BJ (cell line): ENCODE data around the gene MX1. TPM values are rescaled to one million over a fixed set of nuclear protein-coding genes. Genes with fewer than 3 reads are reported as not detected.
A peak's percentile ranks its signal among the peaks of the same experiment; 100 is the strongest.

ENCODE experiments used
- CTCF ChIA-PET: fragments of 350-600 bp; formaldehyde crosslinking; extraction: SDS; loops from one replicate; lab custom pipeline; 2021; ENCODE audit warnings: antibody characterized with exemption, inconsistent platforms; lab: Yijun Ruan, JAX
- POLR2A ChIA-PET: fragments of 300-600 bp; sonication (Branson Sonifier 250); formaldehyde crosslinking; extraction: SDS; loops from one replicate; lab custom pipeline; 2021; ENCODE audit warnings: antibody characterized with exemption; lab: Charles Lee
- DNase-seq: peaks from one replicate; pipeline ENCODE4 v3.0.0-alpha.2; 2011; ENCODE audit warnings: low read depth
- H3K27me3 ChIP-seq: 2 replicates; pipeline ENCODE4 v1.6.0; 2011; ENCODE audit warnings: low read length; ENCODE audit not compliant: control insufficient read depth, insufficient read depth
- H3K36me3 ChIP-seq: 2 replicates; pipeline ENCODE4 v1.5.1; 2011; ENCODE audit warnings: low read length; ENCODE audit not compliant: control insufficient read depth, insufficient read depth
- H3K4me3 ChIP-seq: 2 replicates; pipeline ENCODE4 v1.5.1; 2011; ENCODE audit warnings: low read depth, mild to moderate bottlenecking, control low read depth, low read length
- polyA plus RNA-seq: library from polyadenylated mRNA; depleted of rRNA; stranded (reverse); fragments of >200 nt; gene quantifications from 2 replicates; pipeline ENCODE4 v1.2.3, GENCODE V29; 2011
- TF ChIP-seq, protein P1 (sequence below): IDR thresholded peaks from 2 replicates; pipeline ENCODE4 v1.5.1; 2011; ENCODE audit warnings: low read depth, mild to moderate bottlenecking, control low read depth, inconsistent platforms, low read length, moderate library complexity; ENCODE audit not compliant: insufficient read depth

MX1 gene
- polyA plus RNA-seq, 1 experiment: 7.2 TPM

DNA sequence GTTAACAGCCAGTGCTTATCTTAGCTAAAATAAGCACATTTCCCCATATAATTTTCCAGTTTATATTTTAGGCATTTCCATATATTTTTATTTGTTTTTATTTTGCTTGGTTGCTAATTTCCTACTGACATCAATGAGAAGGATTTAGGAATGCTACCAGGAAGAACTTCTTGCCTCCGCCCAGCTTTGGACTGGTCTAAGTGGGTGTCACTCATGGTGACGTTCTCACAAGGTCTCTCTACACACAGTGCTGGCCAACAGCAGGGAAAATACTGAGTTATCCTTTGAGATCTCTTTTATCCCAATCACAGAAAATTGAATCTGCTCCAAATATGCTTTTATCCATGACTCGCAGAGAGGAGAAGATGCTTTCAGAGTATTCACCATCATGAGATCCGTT is 13.2 kb downstream of the MX1 start:
- Histone ChIP-seq H3K27me3 (no peaks in the 10 kb centered on the region), H3K4me3 (no peak overlapping the region), H3K36me3 (no peaks in the 10 kb centered on the region)
- ChIA-PET CTCF (interaction anchor here (0.9 kb wide), 1 partner anchor 305 kb away, joined by 4 read pairs; no protein-coding TSS in a partner anchor), POLR2A (no interaction called here)
- TF ChIP-seq, protein P1, sequence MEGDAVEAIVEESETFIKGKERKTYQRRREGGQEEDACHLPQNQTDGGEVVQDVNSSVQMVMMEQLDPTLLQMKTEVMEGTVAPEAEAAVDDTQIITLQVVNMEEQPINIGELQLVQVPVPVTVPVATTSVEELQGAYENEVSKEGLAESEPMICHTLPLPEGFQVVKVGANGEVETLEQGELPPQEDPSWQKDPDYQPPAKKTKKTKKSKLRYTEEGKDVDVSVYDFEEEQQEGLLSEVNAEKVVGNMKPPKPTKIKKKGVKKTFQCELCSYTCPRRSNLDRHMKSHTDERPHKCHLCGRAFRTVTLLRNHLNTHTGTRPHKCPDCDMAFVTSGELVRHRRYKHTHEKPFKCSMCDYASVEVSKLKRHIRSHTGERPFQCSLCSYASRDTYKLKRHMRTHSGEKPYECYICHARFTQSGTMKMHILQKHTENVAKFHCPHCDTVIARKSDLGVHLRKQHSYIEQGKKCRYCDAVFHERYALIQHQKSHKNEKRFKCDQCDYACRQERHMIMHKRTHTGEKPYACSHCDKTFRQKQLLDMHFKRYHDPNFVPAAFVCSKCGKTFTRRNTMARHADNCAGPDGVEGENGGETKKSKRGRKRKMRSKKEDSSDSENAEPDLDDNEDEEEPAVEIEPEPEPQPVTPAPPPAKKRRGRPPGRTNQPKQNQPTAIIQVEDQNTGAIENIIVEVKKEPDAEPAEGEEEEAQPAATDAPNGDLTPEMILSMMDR: no peak
- peak; percentile 50 for DNase-seq

DNA sequence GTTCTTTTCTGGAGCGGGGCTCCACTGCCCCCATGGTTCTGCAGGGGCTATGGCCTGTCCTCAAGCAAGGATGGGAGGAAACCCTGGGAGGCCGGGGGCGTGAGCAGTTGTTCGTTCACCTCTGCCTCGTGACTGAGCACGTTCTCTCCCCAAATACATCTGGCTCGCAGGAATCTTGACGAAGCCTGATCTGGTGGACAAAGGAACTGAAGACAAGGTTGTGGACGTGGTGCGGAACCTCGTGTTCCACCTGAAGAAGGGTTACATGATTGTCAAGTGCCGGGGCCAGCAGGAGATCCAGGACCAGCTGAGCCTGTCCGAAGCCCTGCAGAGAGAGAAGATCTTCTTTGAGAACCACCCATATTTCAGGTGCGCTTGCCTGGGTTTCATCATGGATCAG is 15.5 kb downstream of the MX1 start:
- no peaks in the 10 kb centered on the region for H3K36me3 ChIP-seq
- no peak overlapping the region for H3K4me3 ChIP-seq
- DNase-seq: no peak
- H3K27me3 ChIP-seq: no peaks in the 10 kb centered on the region
- ChIA-PET CTCF (no interaction called here), POLR2A (no interaction called here)
- TF ChIP-seq, protein P1: no peak

DNA sequence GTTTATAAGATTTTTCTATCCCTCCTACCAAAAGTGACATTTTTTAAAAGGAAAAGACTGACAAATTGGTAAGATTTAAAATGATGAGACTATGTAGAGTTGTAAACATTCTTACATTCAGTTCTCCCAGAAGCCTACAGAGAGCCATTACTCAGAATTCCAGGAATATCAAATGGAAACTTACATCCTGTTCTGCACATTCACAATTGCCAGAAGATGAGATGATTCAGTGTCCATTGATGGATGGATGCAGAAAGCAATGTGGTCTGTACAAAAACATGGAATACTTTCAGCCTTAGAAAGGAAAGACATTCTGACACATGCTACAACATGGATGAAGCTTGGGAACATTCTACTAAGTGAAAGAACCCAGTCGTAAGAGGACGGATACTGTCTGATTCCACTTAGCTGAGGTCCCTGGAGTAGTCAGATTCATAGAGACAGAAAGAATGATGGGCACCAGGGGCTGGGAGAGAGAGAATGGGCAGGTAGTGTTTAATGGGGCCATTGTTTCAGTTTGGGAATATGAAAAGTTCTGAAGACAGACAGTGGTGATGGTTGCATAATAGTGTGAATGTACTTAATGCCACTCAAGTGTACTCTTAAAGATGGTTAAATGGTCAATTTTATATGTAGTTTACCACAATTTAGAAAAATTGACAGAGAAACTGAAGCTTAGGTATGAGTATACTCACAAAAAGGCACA is 16.6 kb downstream of the MX1 start:
- TF ChIP-seq, protein P1: no peak
- CTCF ChIA-PET: no interaction called here
- no peaks in the 10 kb centered on the region for H3K36me3 ChIP-seq
- POLR2A ChIA-PET: no interaction called here
- no peak overlapping the region for H3K4me3 ChIP-seq
- no peak for DNase-seq
- no peaks in the 10 kb centered on the region for H3K27me3 ChIP-seq

DNA sequence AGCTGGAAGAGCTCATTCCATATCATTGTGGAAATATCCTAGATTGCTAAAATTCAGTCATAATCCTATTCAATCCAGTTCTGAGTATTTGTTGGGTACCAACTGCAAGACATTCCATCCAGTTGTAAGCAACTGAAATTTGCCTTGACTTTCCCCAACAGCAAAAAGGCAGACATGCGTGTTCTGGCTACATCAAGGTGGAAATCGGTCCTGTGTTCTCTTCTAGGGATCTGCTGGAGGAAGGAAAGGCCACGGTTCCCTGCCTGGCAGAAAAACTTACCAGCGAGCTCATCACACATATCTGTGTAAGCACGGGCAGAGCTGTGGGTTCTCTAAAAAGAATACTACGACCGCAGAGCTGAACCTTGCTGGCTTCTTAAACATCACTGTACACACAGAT is 17.5 kb downstream of the MX1 start:
- ChIA-PET CTCF (interaction anchor here (2.4 kb wide), 1 partner anchor 160 kb away, joined by 7 read pairs; no protein-coding TSS in a partner anchor), POLR2A (no interaction called here)
- DNase-seq: no peak
- TF ChIP-seq, protein P1: no peak
- no peaks in the 10 kb centered on the region for H3K36me3 ChIP-seq
- H3K4me3 ChIP-seq: no peak overlapping the region
- H3K27me3 ChIP-seq: no peaks in the 10 kb centered on the region

DNA sequence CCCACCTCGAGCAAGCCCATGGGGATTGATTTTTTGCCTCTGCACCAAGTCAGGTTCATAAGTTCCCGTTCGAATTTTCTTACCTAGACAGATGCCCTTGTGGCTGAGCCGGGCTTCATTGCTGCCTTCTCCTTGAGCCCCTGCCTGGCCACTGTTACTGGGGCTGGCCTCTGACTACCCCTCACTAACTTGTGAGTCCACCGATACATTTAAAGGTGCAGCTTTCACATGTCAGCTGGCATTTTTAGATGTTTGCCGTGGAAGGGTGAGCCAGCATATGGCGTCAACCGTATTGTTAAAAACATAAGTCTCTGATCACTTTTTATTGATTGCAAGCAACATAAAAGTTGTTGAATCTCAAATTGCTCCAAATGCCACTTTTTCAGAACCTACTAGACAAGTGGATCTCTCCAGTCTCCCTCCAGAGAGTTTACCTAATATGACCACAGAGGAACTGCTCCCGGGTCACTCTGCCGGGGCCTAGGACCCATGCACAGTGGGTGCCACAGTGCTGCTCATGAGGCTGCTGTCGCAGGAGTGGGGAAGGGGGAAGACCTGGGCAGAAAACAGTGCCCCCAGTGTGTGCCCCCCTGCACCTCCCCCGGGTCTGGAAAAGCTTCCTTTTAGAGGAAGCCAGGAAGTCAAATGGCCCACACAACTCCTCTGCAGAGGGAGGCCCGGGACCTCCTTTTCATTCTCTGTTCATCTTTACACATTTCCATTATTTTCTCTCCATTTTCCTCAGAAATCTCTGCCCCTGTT is 18.8 kb downstream of the MX1 start:
- Histone ChIP-seq H3K27me3 (no peaks in the 10 kb centered on the region), H3K4me3 (no peak overlapping the region), H3K36me3 (no peaks in the 10 kb centered on the region)
- DNase-seq: no peak
- CTCF ChIA-PET: interaction anchor here (0.9 to 2.4 kb wide), 2 partner anchors 120 to 161 kb away, joined by 3 to 7 read pairs; no protein-coding TSS in a partner anchor
- POLR2A ChIA-PET: no interaction called here
- TF ChIP-seq, protein P1: no peak
